Thyroid gland (tissue), 4 donors: ENCODE results near the gene PHLPP1. TPM values are rescaled to one million over a fixed set of nuclear protein-coding genes. Genes with fewer than 3 reads are reported as not detected.

Experiments used
- DNase-seq, 2 donors: peaks; one replicate each; pipeline ENCODE4 v3.0.0-alpha.2; 2019
- H3K27ac ChIP-seq, 3 donors: fragments of 200-600 bp; sonication (generic); 1 replicate in 2 of 3; 2 replicates in 1 of 3; pipeline ENCODE4 v1.5.1; 2016 to 2019; ENCODE audit warnings: mild to moderate bottlenecking in 1 of 3, moderate library complexity in 1 of 3
- H3K27me3 ChIP-seq: fragments of 200-600 bp; sonication (generic); one replicate; pipeline ENCODE4 v1.5.1; 2019
- H3K36me3 ChIP-seq, 2 donors: fragments of 200-600 bp; sonication (generic); one replicate each; pipeline ENCODE4 v1.5.1; 2016 to 2019
- H3K4me1 ChIP-seq, 2 donors: fragments of 200-600 bp; sonication (generic); one replicate each; pipeline ENCODE4 v1.5.1; 2017 to 2019
- H3K4me3 ChIP-seq, 3 donors: fragments of 200-600 bp; sonication (generic); replicated peaks in 1 of 3; 1 replicate in 2 of 3; 2 replicates in 1 of 3; pipeline ENCODE4 v1.5.1; 2016; ENCODE audit warnings: mild to moderate bottlenecking in 1 of 3
- H3K9me3 ChIP-seq: fragments of 200-600 bp; sonication (generic); one replicate; pipeline ENCODE4 v1.5.1; 2017
- POLR2A ChIP-seq, 2 donors: fragments of 450-650 bp; IDR thresholded peaks; one replicate each; pipeline ENCODE4 v1.6.1; 2017; ENCODE audit warnings: antibody characterized with exemption in 2 of 2, mild to moderate bottlenecking in 2 of 2, moderate library complexity in 1 of 2
- WGBS, 2 donors: methylation state at CpG; one replicate each; pipeline ENCODE4 v1.1.5; 2017; 5-methylcytosine and 5-hydroxymethylcytosine counted together
- intact Hi-C: fragments of 100-400 bp; cut with DNase I; formaldehyde crosslinking; loops from one replicate; pipeline ENCODE4 v1.15.1; 2023
- total RNA-seq, 4 donors: library from RNA; depleted of rRNA; stranded (reverse); fragments of >200 nt; gene quantifications; one replicate each; pipeline ENCODE4 v1.2.3, GENCODE V29; 2016
- TF ChIP-seq, protein P1 (sequence below), 6 experiments: fragments of 200-600 bp in 3 of 6; fragments of 450-650 bp in 3 of 6; sonication (generic) in 3 of 6; IDR thresholded peaks; one replicate each; pipeline ENCODE4 v1.5.1; 2016 to 2019; ENCODE audit warnings: antibody characterized with exemption in 6 of 6, mild to moderate bottlenecking in 2 of 6, inconsistent platforms in 1 of 6, moderate library complexity in 1 of 6

PHLPP1 gene
- total RNA-seq, 4 donors from 2014 or later, result 14.6 to 22.7 (median 20.4) TPM

DNA sequence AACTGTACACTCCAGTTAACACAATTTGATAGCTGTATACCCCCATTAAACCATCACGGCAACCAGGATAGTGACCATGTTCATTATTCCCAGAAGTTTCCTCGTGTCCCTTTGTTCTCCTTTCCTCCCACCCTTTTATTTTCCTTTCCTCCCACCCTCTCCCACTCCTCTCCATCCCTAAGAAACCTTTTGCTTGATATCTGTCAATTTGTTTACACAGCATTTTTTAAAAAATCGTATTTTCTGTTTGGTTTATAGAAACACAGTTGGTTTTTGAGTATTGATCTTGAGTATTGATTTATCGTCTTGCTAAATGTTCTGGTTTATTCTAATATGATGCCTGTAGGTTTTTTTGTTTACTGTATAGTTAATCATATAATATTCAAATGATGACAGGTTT, 119.4 kb downstream of the PHLPP1 start:
- H3K36me3 ChIP-seq, result no peaks in the 10 kb centered on the region
- DNase-seq, result no peak
- TF ChIP-seq, protein P1, sequence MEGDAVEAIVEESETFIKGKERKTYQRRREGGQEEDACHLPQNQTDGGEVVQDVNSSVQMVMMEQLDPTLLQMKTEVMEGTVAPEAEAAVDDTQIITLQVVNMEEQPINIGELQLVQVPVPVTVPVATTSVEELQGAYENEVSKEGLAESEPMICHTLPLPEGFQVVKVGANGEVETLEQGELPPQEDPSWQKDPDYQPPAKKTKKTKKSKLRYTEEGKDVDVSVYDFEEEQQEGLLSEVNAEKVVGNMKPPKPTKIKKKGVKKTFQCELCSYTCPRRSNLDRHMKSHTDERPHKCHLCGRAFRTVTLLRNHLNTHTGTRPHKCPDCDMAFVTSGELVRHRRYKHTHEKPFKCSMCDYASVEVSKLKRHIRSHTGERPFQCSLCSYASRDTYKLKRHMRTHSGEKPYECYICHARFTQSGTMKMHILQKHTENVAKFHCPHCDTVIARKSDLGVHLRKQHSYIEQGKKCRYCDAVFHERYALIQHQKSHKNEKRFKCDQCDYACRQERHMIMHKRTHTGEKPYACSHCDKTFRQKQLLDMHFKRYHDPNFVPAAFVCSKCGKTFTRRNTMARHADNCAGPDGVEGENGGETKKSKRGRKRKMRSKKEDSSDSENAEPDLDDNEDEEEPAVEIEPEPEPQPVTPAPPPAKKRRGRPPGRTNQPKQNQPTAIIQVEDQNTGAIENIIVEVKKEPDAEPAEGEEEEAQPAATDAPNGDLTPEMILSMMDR (IDR thresholded peaks at IDR 0.05), result no peak
- no peak for TF ChIP-seq POLR2A (IDR thresholded peaks at IDR 0.05)
- H3K9me3 ChIP-seq, result no peaks in the 10 kb centered on the region
- WGBS, 2 donors, result 76 to 79% methylated on average over 4 of the region's 4 CpGs
- intact Hi-C loops, result no loop called here
- H3K4me3 ChIP-seq, result no peak overlapping the region
- H3K4me1 ChIP-seq, result peaks cover 0 to 13% of the 10 kb centered on the region in 2 donors
- no peak overlapping the region for H3K27ac ChIP-seq
- H3K27me3 ChIP-seq, result no peaks in the 10 kb centered on the region

DNA sequence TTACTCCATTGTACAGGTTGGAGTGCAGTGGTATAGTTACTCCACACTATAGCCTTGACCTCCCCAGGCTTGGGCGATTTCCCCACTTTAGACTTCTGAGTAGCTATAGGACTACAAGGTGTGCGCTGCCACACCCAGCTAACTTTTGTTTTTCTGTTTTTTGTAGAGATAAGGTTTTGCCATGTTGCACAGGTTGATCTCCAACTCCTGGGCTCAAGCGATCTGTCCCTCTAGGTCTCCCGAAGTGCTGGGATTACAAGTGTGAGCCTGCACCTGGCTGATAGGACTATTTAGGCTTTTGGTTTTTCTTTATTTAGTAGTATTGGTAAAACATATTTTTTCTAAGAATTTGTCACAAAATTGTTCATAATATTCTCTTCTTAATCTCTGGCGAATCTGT, 121.7 kb downstream of the PHLPP1 start:
- intact Hi-C loops, result no loop called here
- 93 to 96% methylated on average over 5 of the region's 5 CpGs for WGBS, 2 donors
- H3K27me3 ChIP-seq, result no peaks in the 10 kb centered on the region
- TF ChIP-seq, protein P1 (IDR thresholded peaks at IDR 0.05), result no peak
- no peak for TF ChIP-seq POLR2A (IDR thresholded peaks at IDR 0.05)
- no peak for DNase-seq
- no peaks in the 10 kb centered on the region for H3K9me3 ChIP-seq
- H3K4me1 ChIP-seq, result peaks cover 0 to 10% of the 10 kb centered on the region in 2 donors
- H3K27ac ChIP-seq, result no peak overlapping the region
- H3K36me3 ChIP-seq, result no peaks in the 10 kb centered on the region
- H3K4me3 ChIP-seq, result no peak overlapping the region

DNA sequence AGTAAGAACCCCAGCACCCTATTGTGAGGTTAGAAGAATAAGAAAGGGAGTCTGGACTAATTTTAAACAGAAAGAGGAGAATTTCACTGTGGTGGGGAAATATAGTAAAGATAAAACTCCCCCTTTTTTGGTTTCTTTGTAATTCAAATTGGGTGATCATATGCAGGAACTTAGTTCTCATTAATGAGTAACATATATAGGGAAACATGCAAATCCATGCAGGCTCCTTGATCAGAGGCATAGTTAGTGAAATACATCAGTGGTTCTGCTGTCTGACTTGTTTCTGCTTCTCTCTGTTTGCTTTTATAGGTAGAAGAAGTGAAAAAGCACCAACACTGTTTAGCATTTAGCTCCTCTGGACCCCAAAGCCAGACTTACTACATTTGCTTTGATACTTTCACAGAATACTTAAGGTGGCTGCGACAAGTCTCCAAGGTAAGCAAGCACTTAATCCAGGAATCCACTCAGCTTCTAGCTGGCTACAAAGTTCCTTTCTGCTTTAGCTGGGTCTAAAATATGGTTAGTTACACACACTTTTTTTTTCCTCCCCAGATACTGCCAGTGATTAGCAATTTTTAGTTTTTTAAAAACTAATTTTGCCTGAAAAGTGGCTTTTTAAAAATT, 123.2 kb downstream of the PHLPP1 start:
- no peak for TF ChIP-seq POLR2A (IDR thresholded peaks at IDR 0.05)
- TF ChIP-seq, protein P1 (IDR thresholded peaks at IDR 0.05), result no peak
- Histone ChIP-seq H3K27ac (no peak overlapping the region), H3K4me1 (peaks cover 0 to 5% of the 10 kb centered on the region in 2 donors), H3K9me3 (no peaks in the 10 kb centered on the region), H3K36me3 (no peaks in the 10 kb centered on the region), H3K4me3 (no peak overlapping the region), H3K27me3 (no peaks in the 10 kb centered on the region)
- 75 to 83% methylated on average over 1 of the region's 1 CpG for WGBS, 2 donors
- DNase-seq, result no peak
- intact Hi-C loops, result no loop called here

DNA sequence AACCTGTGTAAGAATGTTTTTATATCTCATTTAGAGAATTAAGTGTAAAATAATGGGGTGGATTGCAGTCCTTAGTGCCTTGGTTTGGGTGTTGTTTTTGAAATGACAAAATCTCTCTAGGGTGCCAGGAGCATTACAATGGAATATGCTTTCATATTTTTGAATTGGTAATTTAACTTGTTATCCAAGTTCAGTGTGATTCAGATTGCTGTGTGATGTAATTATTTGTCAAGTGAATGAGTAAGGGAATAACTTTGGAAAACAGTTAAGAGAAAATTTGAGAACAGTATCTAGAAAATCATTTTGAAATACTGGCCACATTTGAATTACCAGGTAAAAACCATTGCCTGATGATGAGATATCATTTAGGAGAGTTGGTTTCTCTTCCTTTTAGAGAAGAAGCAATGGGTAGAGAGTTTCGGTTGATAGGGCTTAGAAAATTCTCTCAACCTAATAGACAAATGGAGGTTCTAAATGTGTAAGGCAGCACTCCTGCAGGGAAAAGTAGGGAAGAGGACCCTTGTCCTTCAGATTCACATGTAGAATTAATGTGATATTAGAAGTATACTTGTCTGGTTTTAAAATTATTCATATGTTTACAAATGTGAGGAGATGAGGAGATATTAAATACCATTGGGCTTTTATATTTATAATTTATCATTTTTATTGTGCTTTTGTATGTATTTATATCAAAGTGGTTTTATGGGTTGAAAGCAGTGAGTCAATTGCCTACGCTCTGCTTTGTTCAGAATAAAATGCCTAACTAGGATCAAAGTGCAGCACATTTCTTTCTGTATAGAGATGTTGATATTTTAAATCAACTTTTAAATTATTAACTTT, 124.8 kb downstream of the PHLPP1 start:
- Histone ChIP-seq H3K4me3 (no peak overlapping the region), H3K27me3 (no peaks in the 10 kb centered on the region), H3K9me3 (no peaks in the 10 kb centered on the region), H3K4me1 (peaks cover 0 to 5% of the 10 kb centered on the region in 2 donors), H3K27ac (no peak overlapping the region), H3K36me3 (no peaks in the 10 kb centered on the region)
- WGBS, 2 donors, result 96 to 97% methylated on average over 2 of the region's 2 CpGs
- intact Hi-C loops, result no loop called here
- TF ChIP-seq, protein P1 (IDR thresholded peaks at IDR 0.05), result no peak
- no peak for TF ChIP-seq POLR2A (IDR thresholded peaks at IDR 0.05)
- DNase-seq, result no peak

DNA sequence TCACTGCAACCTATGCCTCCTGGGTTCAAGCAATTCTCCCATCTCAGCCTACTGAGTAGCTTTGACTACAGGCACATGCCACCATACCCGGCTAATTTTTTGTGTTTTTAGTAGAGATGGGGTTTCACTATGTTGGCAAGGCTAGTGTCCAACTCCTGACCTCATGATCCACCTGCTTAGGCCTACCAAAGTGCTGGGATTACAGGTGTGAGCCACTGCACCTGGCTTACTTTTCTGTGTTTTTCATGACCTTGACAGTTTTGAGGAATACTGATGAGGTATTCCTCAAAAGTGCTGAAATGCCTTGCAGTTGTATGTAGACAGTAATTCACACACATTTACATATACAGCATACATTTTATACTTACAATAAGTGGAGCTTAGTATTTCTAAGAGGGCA, 126.1 kb downstream of the PHLPP1 start:
- H3K9me3 ChIP-seq, result no peaks in the 10 kb centered on the region
- peaks cover 0 to 5% of the 10 kb centered on the region in 2 donors for H3K4me1 ChIP-seq
- no peak overlapping the region for H3K4me3 ChIP-seq
- no peak for TF ChIP-seq POLR2A (IDR thresholded peaks at IDR 0.05)
- TF ChIP-seq, protein P1 (IDR thresholded peaks at IDR 0.05), result no peak
- no peaks in the 10 kb centered on the region for H3K36me3 ChIP-seq
- H3K27me3 ChIP-seq, result no peaks in the 10 kb centered on the region
- no peak overlapping the region for H3K27ac ChIP-seq
- 38 to 46% methylated on average over 1 of the region's 1 CpG for WGBS, 2 donors
- DNase-seq, result peak in 1 of 2 donors; percentile 22
- intact Hi-C loops, result no loop called here
